ENCODE measurements around the gene MIR17HG. TPM values are rescaled to one million over a fixed set of nuclear protein-coding genes. Genes with fewer than 3 reads are reported as not detected.

The MIR17HG gene
- total RNA-seq, 1 experiment from 2014 or later: 6.5 TPM

DNA sequence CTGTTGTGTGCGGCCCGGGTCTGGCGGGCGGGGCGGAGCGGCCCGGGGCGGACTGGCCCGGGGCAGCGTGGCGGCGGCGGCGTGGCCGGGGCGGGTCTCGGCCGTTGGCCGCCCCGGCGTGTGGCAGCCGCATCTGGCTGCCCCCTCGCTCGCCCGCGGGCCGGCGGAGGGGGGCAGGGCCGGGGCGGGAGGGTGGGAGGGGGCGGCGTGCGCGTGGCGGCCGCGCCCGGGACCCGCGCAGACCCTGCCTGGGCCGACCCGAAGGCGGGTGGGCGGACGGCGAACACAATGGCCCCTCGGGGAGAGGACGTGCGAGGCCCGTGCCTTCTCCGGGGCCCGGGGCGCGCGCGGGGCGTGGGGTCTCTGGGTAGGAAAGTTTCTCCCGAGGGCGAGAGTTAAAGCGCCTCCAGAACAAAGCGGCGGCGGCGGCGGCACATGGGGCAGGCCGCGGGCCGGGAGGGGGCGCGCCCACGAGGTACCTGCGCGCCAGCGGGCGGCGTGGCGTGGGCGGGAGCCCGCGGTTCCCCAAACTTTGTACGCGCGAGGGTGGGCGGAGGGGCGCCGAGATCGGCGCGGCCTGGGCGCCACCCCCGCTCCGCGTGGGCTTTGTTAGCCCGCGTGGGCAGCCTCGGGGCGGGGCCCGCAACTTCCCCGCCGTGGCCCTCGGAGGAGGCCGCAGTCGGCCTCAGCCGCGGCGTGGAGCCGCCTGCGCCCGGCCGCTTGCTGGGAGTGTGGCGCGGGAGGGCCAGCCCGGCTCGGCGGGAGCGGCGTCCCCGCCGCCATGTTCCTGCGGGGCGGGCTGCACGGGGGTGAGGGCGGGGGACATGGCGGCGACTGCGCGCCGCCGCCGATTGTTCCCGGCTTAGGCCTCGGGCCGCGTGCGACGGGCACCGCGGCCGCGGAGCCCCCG, 764 bp downstream of the MIR17HG start:
- Histone ChIP-seq H3K4me3 (peak overlapping the region; percentile 99; the same call in 1 of the 2 replicates), H3F3A (ENCODE audit: insufficient read depth, low read depth) (peaks cover 37% of the 10 kb centered on the region), H3K4me2 (peak overlapping the region; percentile 92; the same call in 1 of the 2 replicates), H3K27ac (peak overlapping the region; percentile 81), H3K27me3 (ENCODE audit: insufficient read depth, low read depth) (no peaks in the 10 kb centered on the region), H2AFZ (no peak overlapping the region), H3K36me3 (ENCODE audit: low read depth) (peaks cover 40% of the 10 kb centered on the region), H3K4me1 (replicated peaks; ENCODE audit: insufficient read depth) (peaks cover 20% of the 10 kb centered on the region), H3K9me3 (ENCODE audit: insufficient read depth, low read depth) (no peaks in the 10 kb centered on the region), H3K79me2 (ENCODE audit: low read depth) (peaks cover 41% of the 10 kb centered on the region), H3K9me2 (ENCODE audit: insufficient read depth) (no peaks in the 10 kb centered on the region), H4K20me1 (ENCODE audit: insufficient read depth) (peaks cover 38% of the 10 kb centered on the region)
- ChIA-PET CTCF (no interaction called here), POLR2A (ENCODE audit: unreplicated experiment) (no interaction called here)
- BruUV-seq (replicated peaks): TSS peak; percentile 98
- intact Hi-C loops (cut with micrococcal nuclease; ENCODE audit: unreplicated experiment): loop anchor here (10.0 kb wide), 1 partner anchor 213 kb away; no protein-coding TSS in a partner anchor
- peak in 1 of 2 experiments; percentile 25 for DNase-seq
- TF ChIP-seq, protein P1, sequence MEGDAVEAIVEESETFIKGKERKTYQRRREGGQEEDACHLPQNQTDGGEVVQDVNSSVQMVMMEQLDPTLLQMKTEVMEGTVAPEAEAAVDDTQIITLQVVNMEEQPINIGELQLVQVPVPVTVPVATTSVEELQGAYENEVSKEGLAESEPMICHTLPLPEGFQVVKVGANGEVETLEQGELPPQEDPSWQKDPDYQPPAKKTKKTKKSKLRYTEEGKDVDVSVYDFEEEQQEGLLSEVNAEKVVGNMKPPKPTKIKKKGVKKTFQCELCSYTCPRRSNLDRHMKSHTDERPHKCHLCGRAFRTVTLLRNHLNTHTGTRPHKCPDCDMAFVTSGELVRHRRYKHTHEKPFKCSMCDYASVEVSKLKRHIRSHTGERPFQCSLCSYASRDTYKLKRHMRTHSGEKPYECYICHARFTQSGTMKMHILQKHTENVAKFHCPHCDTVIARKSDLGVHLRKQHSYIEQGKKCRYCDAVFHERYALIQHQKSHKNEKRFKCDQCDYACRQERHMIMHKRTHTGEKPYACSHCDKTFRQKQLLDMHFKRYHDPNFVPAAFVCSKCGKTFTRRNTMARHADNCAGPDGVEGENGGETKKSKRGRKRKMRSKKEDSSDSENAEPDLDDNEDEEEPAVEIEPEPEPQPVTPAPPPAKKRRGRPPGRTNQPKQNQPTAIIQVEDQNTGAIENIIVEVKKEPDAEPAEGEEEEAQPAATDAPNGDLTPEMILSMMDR (conservative IDR thresholded peaks at IDR 0.05): no peak
- no peak for TF ChIP-seq EZH2 (IDR thresholded peaks at IDR 0.05; ENCODE audit: low read depth)

DNA sequence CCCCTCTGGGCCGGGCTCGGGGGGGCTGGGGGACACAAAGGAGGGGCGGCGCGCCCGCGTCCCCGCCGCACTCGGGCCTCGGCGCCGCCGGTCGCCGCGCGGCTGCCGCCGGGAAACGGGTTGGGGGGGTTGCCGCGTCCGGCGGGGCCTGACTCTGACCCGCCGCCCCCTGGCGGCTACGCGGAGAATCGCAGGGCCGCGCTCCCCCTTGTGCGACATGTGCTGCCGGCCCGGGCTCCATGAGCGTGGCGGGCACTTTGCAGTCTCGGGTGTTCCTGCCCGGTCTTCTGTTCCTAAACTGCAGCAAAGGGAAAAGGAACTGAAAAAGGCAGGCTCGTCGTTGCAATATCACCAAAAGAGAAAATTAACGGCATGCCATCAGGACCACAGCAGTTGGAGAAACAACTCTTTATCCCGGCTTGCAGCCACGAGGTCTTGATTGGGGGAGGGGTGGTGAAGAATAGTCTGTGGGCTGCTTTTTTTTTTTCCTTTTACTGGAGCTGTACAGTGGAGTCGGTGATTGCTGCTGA, 1.5 kb downstream of the MIR17HG start:
- CTCF ChIA-PET: interaction anchor here (0.5 to 0.7 kb wide), 2 partner anchors 8 to 41 kb away, joined by 3 read pairs; no protein-coding TSS in a partner anchor
- Histone ChIP-seq H3F3A (ENCODE audit: insufficient read depth, low read depth) (peaks cover 44% of the 10 kb centered on the region), H3K27me3 (ENCODE audit: insufficient read depth, low read depth) (no peaks in the 10 kb centered on the region), H3K4me2 (peak overlapping the region; percentile 91), H3K79me2 (ENCODE audit: low read depth) (peaks cover 48% of the 10 kb centered on the region), H4K20me1 (ENCODE audit: insufficient read depth) (peaks cover 45% of the 10 kb centered on the region), H3K36me3 (ENCODE audit: low read depth) (peaks cover 46% of the 10 kb centered on the region), H2AFZ (peak overlapping the region; percentile 79), H3K9me3 (ENCODE audit: insufficient read depth, low read depth) (no peaks in the 10 kb centered on the region), H3K9me2 (ENCODE audit: insufficient read depth) (no peaks in the 10 kb centered on the region), H3K27ac (peak overlapping the region; percentile 81), H3K4me1 (replicated peaks; ENCODE audit: insufficient read depth) (peaks cover 20% of the 10 kb centered on the region), H3K4me3 (peak overlapping the region; percentile 99)
- DNase-seq: peak; percentile 66 to 89
- no TSS peak for BruUV-seq (replicated peaks)
- TF ChIP-seq EZH2 (IDR thresholded peaks at IDR 0.05; ENCODE audit: low read depth): no peak
- TF ChIP-seq, protein P1 (conservative IDR thresholded peaks at IDR 0.05): peak; percentile 82
- intact Hi-C loops (cut with micrococcal nuclease; ENCODE audit: unreplicated experiment): loop anchor here (10.0 kb wide), 1 partner anchor 214 kb away; no protein-coding TSS in a partner anchor
- POLR2A ChIA-PET (ENCODE audit: unreplicated experiment): interaction anchor here (0.6 to 0.7 kb wide), 2 partner anchors 20 to 98 kb away, joined by 4 to 5 read pairs; no protein-coding TSS in a partner anchor

DNA sequence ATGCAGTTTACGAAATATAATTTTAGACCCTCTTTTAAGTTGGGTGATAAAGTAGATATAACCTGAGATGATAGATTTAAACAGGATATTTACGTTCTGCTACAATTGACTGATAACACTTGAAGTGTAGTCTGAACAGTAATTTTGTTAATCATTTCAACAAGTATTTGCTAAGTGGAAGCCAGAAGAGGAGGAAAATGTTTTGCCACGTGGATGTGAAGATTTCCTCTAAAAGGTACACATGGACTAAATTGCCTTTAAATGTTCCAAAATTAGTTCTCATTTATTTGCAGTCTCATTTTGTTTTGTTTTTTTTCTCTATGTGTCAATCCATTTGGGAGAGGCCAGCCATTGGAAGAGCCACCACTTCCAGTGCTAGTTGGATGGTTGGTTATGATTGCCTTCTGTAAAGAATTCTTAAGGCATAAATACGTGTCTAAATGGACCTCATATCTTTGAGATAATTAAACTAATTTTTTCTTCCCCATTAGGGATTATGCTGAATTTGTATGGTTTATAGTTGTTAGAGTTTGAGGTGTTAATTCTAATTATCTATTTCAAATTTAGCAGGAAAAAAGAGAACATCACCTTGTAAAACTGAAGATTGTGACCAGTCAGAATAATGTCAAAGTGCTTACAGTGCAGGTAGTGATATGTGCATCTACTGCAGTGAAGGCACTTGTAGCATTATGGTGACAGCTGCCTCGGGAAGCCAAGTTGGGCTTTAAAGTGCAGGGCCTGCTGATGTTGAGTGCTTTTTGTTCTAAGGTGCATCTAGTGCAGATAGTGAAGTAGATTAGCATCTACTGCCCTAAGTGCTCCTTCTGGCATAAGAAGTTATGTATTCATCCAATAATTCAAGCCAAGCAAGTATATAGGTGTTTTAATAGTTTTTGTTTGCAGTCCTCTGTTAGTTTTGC, 2.8 kb downstream of the MIR17HG start:
- no peak for TF ChIP-seq EZH2 (IDR thresholded peaks at IDR 0.05; ENCODE audit: low read depth)
- TF ChIP-seq, protein P1 (conservative IDR thresholded peaks at IDR 0.05): no peak
- H3K4me3 ChIP-seq: peak overlapping the region; percentile 99
- CTCF ChIA-PET: no interaction called here
- peaks cover 56% of the 10 kb centered on the region for H3K79me2 ChIP-seq (ENCODE audit: low read depth)
- H3K9me2 ChIP-seq (ENCODE audit: insufficient read depth): no peaks in the 10 kb centered on the region
- peaks cover 56% of the 10 kb centered on the region for H3F3A ChIP-seq (ENCODE audit: insufficient read depth, low read depth)
- TSS peak; percentile 31 for BruUV-seq (replicated peaks)
- H3K27me3 ChIP-seq (ENCODE audit: insufficient read depth, low read depth): no peaks in the 10 kb centered on the region
- no peak overlapping the region; the same call in 1 of the 2 replicates for H2AFZ ChIP-seq
- POLR2A ChIA-PET (ENCODE audit: unreplicated experiment): no interaction called here
- H4K20me1 ChIP-seq (ENCODE audit: insufficient read depth): peaks cover 58% of the 10 kb centered on the region
- peak overlapping the region; percentile 91 for H3K4me2 ChIP-seq
- peak overlapping the region; percentile 80 for H3K27ac ChIP-seq
- peaks cover 58% of the 10 kb centered on the region for H3K36me3 ChIP-seq (ENCODE audit: low read depth)
- no peak for DNase-seq
- H3K4me1 ChIP-seq (replicated peaks; ENCODE audit: insufficient read depth): peaks cover 20% of the 10 kb centered on the region
- H3K9me3 ChIP-seq (ENCODE audit: insufficient read depth, low read depth): no peaks in the 10 kb centered on the region
- intact Hi-C loops (cut with micrococcal nuclease; ENCODE audit: unreplicated experiment): loop anchor here (10.0 kb wide), 1 partner anchor 215 kb away; no protein-coding TSS in a partner anchor
